HG03457 (cell line): ENCODE results near the gene LILRB3.
"Not testable (repeated sequence)": the region's sequence is repeated elsewhere in the genome, so short reads cannot be mapped to it uniquely, and the experiment has no call there.

Experiments used
- ATAC-seq: cut with Tn5 transposase; IDR thresholded peaks from one replicate; pipeline ENCODE4 v1.9.1; 2021; ENCODE audit warnings: moderate number of reproducible peaks; ENCODE audit not compliant: unreplicated experiment

Gene LILRB3

GRCh38 chr19:54242646-54243045 lies 19.8 kb upstream of the LILRB3 start, which contains the start of gene LILRA6:
LILRA6 (minus strand) TSS chr19:54242790.
- not testable (repeated sequence) for ATAC-seq

- not testable (repeated sequence) for ATAC-seq
Measured at GRCh38 chr19:54242234-54242633, 19.4 kb upstream of the LILRB3 start.

GRCh38 chr19:54240372-54241336 lies 17.8 kb upstream of the LILRB3 start:
- not testable (repeated sequence) for ATAC-seq

- not testable (repeated sequence) for ATAC-seq
Measured at GRCh38 chr19:54239491-54240371, 16.9 kb upstream of the LILRB3 start.

GRCh38 chr19:54233941-54234340 lies 11.1 kb upstream of the LILRB3 start:
- ATAC-seq: no peak

GRCh38 chr19:54231077-54231931 lies 8.5 kb upstream of the LILRB3 start:
- ATAC-seq: no peak

- no peak for ATAC-seq
Measured at GRCh38 chr19:54230031-54230430, 7.2 kb upstream of the LILRB3 start.

- ATAC-seq: no peak
Measured at GRCh38 chr19:54229146-54229545, 6.3 kb upstream of the LILRB3 start.

- ATAC-seq: not testable (repeated sequence)
Measured at GRCh38 chr19:54224619-54225018, 1.8 kb upstream of the LILRB3 start.

GRCh38 chr19:54223937-54224281 lies 1.1 kb upstream of the LILRB3 start:
- ATAC-seq: not testable (repeated sequence)

- ATAC-seq: not testable (repeated sequence)
Measured at GRCh38 chr19:54223277-54223936, 600 bp upstream of the LILRB3 start.

GRCh38 chr19:54221947-54222346 lies 860 bp downstream of the LILRB3 start:
- not testable (repeated sequence) for ATAC-seq

- not testable (repeated sequence) for ATAC-seq
Measured at GRCh38 chr19:54219702-54220101, 3.1 kb downstream of the LILRB3 start.

GRCh38 chr19:54218960-54219661 lies 3.7 kb downstream of the LILRB3 start:
- ATAC-seq: no peak

- no peak for ATAC-seq
Measured at GRCh38 chr19:54218259-54218658, 4.5 kb downstream of the LILRB3 start.

- not testable (repeated sequence) for ATAC-seq
Measured at GRCh38 chr19:54217517-54218247, 5.1 kb downstream of the LILRB3 start.

- no peak for ATAC-seq
Measured at GRCh38 chr19:54216869-54217268, 5.9 kb downstream of the LILRB3 start.

- not testable (repeated sequence) for ATAC-seq
Measured at GRCh38 chr19:54214734-54215133, 8.1 kb downstream of the LILRB3 start.

- ATAC-seq: not testable (repeated sequence)
Measured at GRCh38 chr19:54214217-54214616, 8.6 kb downstream of the LILRB3 start.
